Activated T-cell treated with anti-CD3 and anti-CD28 coated beads for 48 hours (primary cell): ENCODE measurements around the gene IL13RA2.

Source experiments
- DNase-seq: peaks from one replicate; pipeline ENCODE4 v3.0.0-alpha.2; 2020; ENCODE audit warnings: low read depth

IL13RA2 gene

GRCh38 chrX:114985967-114986592, 31.3 kb downstream of the IL13RA2 start:
- DNase-seq: no peak

GRCh38 chrX:114976292-114976691, 41.1 kb downstream of the IL13RA2 start:
- no peak for DNase-seq

GRCh38 chrX:114973013-114973412, 44.4 kb downstream of the IL13RA2 start:
- no peak for DNase-seq

- no peak for DNase-seq
Observed at GRCh38 chrX:114970806-114971205, 46.6 kb downstream of the IL13RA2 start.

GRCh38 chrX:114964374-114964773, 53.0 kb downstream of the IL13RA2 start:
- no peak for DNase-seq

GRCh38 chrX:114962209-114962608, 55.2 kb downstream of the IL13RA2 start:
- no peak for DNase-seq

GRCh38 chrX:114959729-114960128, 57.7 kb downstream of the IL13RA2 start:
- no peak for DNase-seq
